Endothelial cell of umbilical vein (primary cell): ENCODE measurements around the gene TUT1. TPM values are rescaled to one million over a fixed set of nuclear protein-coding genes. Genes with fewer than 3 reads are reported as not detected.

Source experiments
- BruUV-seq: library from RNA; stranded (reverse); fragments of 400-500 nt; replicated peaks from 2 replicates; lab custom pipeline; 2021; lab: Mats Ljungman, UMichigan
- CTCF ChIA-PET: fragments of 300-600, 350-600 bp; sonication (Branson Sonifier 250); formaldehyde crosslinking; loops from one replicate; lab custom pipeline; 2021; ENCODE audit warnings: antibody characterized with exemption, inconsistent platforms; lab: Charles Lee
- POLR2A ChIA-PET: fragments of 300-600, 350-600 bp; sonication (Branson Sonifier 250); formaldehyde crosslinking; loops from one replicate; lab custom pipeline; 2021; ENCODE audit warnings: antibody characterized with exemption, inconsistent platforms; lab: Charles Lee
- DNase-seq: peaks from one replicate; pipeline ENCODE4 v3.0.0-alpha.2; 2011; ENCODE audit warnings: low read depth, low spot score
- FAIRE-seq: peaks from 2 replicates; lab custom pipeline; 2011; peaks lifted over from hg19 to GRCh38; lab: Jason Lieb, UNC
- H2AFZ ChIP-seq: 2 replicates; pipeline ENCODE4 v1.6.0; 2012; ENCODE audit warnings: low read depth, low read length, control low read depth, inconsistent platforms
- H3K27ac ChIP-seq: 2 replicates; pipeline ENCODE4 v1.5.1; 2011; ENCODE audit warnings: low read depth, mild to moderate bottlenecking, control low read depth, low read length, moderate library complexity; ENCODE audit not compliant: insufficient read depth
- H3K27me3 ChIP-seq, 2 experiments: 2 replicates each; pipeline versions ENCODE4 v1.6.0 to v1.6.1; 2011; ENCODE audit warnings: low read length in 2 of 2, mixed read lengths in 1 of 2; ENCODE audit not compliant: control insufficient read depth in 2 of 2, insufficient read depth in 2 of 2
- H3K36me3 ChIP-seq, 2 experiments: 2 replicates in 1 of 2; 3 replicates in 1 of 2; pipeline ENCODE4 v1.5.1; 2011; ENCODE audit warnings: low read length in 2 of 2, mild to moderate bottlenecking in 1 of 2, moderate library complexity in 1 of 2; ENCODE audit not compliant: control insufficient read depth in 2 of 2, insufficient read depth in 2 of 2; ENCODE audit errors: extremely low read depth in 1 of 2
- H3K4me1 ChIP-seq: 3 replicates; pipeline ENCODE4 v1.5.1; 2011; ENCODE audit warnings: mild to moderate bottlenecking, low read length; ENCODE audit not compliant: control insufficient read depth, insufficient read depth; ENCODE audit errors: extremely low read depth
- H3K4me2 ChIP-seq: 2 replicates; pipeline ENCODE4 v1.6.1; 2011; ENCODE audit warnings: low read length, control low read depth, mixed read lengths; ENCODE audit not compliant: insufficient read depth
- H3K4me3 ChIP-seq, 3 experiments: fragments of 200-600 bp in 1 of 3; sonication (generic), shearing (Covaris generic) in 1 of 3; replicated peaks in 1 of 3; 2 replicates each; pipeline ENCODE4 v1.5.1; 2011 to 2016; ENCODE audit warnings: control low read depth in 3 of 3, low read length in 3 of 3, mild to moderate bottlenecking in 2 of 3, inconsistent platforms in 1 of 3, low read depth in 1 of 3, moderate library complexity in 1 of 3; ENCODE audit not compliant: insufficient read depth in 1 of 3
- H3K79me2 ChIP-seq: 2 replicates; pipeline ENCODE4 v1.6.0; 2012; ENCODE audit warnings: low read length, inconsistent platforms; ENCODE audit not compliant: control insufficient read depth, insufficient read depth
- H3K9ac ChIP-seq: replicated peaks from 2 replicates; pipeline ENCODE3; 2011; ENCODE audit warnings: low read length, control low read depth; ENCODE audit not compliant: insufficient read depth; ENCODE audit errors: extremely low read depth
- H3K9me1 ChIP-seq: replicated peaks from 3 replicates; pipeline ENCODE4 v1.6.0; 2011; ENCODE audit warnings: mild to moderate bottlenecking, low read length; ENCODE audit not compliant: control insufficient read depth, insufficient read depth; ENCODE audit errors: extremely low read depth
- H3K9me3 ChIP-seq: replicated peaks from 2 replicates; pipeline ENCODE4 v1.5.1; 2012; ENCODE audit warnings: low read length, inconsistent platforms; ENCODE audit not compliant: control insufficient read depth, insufficient read depth
- H4K20me1 ChIP-seq: replicated peaks from 2 replicates; pipeline ENCODE3; 2011; ENCODE audit warnings: mild to moderate bottlenecking, low read length; ENCODE audit not compliant: control insufficient read depth, insufficient read depth; ENCODE audit errors: extremely low read depth
- CTCF ChIP-seq, 2 donors: IDR thresholded peaks; 1 replicate in 1 of 2; 2 replicates in 1 of 2; pipeline ENCODE4 v1.5.1; 2011; ENCODE audit warnings: low read length in 2 of 2, mild to moderate bottlenecking in 2 of 2, moderate library complexity in 2 of 2, control low read depth in 1 of 2, inconsistent platforms in 1 of 2, low read depth in 1 of 2; ENCODE audit not compliant: insufficient read depth in 1 of 2; ENCODE audit errors: extremely low read depth in 1 of 2
- EZH2 ChIP-seq: IDR thresholded peaks from 2 replicates; pipeline ENCODE4 v1.6.1; 2012; ENCODE audit warnings: borderline replicate concordance, low read depth, mild to moderate bottlenecking, moderate library complexity, low read length, inconsistent platforms; ENCODE audit not compliant: severe bottlenecking
- FOS ChIP-seq: IDR thresholded peaks from 2 replicates; pipeline ENCODE4 v1.6.1; 2011; ENCODE audit warnings: mild to moderate bottlenecking, low read length, moderate library complexity, borderline replicate concordance; ENCODE audit not compliant: insufficient read depth
- GATA2 ChIP-seq: IDR thresholded peaks from 2 replicates; pipeline ENCODE4 v1.7.0; 2011; ENCODE audit warnings: low read depth, mild to moderate bottlenecking, moderate library complexity, mixed read lengths, low read length; ENCODE audit not compliant: insufficient read length, insufficient read depth
- JUN ChIP-seq: IDR thresholded peaks from 2 replicates; pipeline ENCODE4 v1.6.1; 2011; ENCODE audit warnings: borderline replicate concordance, low read depth; ENCODE audit not compliant: insufficient read length, insufficient read depth
- MYC ChIP-seq: IDR thresholded peaks from one replicate; pipeline ENCODE4 v1.6.1; 2011; ENCODE audit warnings: mild to moderate bottlenecking, low read depth, low read length
- POLR2A ChIP-seq: IDR thresholded peaks from 2 replicates; pipeline ENCODE4 v1.6.1; 2012; ENCODE audit warnings: low read depth, mild to moderate bottlenecking, control low read depth, low read length
- POLR2AphosphoS5 ChIP-seq: IDR thresholded peaks from 2 replicates; pipeline ENCODE4 v1.6.1; 2012; ENCODE audit warnings: low read depth, mild to moderate bottlenecking, control low read depth, low read length, moderate library complexity; ENCODE audit not compliant: insufficient read depth
- dilution Hi-C: fragments of 300-500 bp; cut with MboI; formaldehyde crosslinking; loops from one replicate; pipeline ENCODE4 v1.15.0; 2019; ENCODE audit warnings: low sequenced_read_pairs; ENCODE audit not compliant: extremely low pct_ligation_motif_present
- intact Hi-C: fragments of 100-400 bp; cut with micrococcal nuclease; formaldehyde crosslinking; loops from one replicate; pipeline ENCODE4 v1.10.0; 2022
- polyA plus RNA-seq, 4 experiments: library from polyadenylated mRNA; depleted of rRNA in 3 of 4; stranded (reverse) in 3 of 4; unstranded in 1 of 4; fragments of >200 nt; gene quantifications; 2 replicates each; pipeline versions ENCODE4 v1.2.1 to v1.2.3, GENCODE V29; 2011 to 2012; ENCODE audit warnings: missing spikeins in 1 of 4
- total RNA-seq: library from RNA; stranded (reverse); gene quantifications from 2 replicates; pipeline ENCODE4 v1.2.3, GENCODE V29; 2021
- TF ChIP-seq, protein P1 (sequence below): IDR thresholded peaks from 2 replicates; pipeline ENCODE4 v1.6.1; 2011; ENCODE audit not compliant: insufficient read depth, insufficient read length

The TUT1 gene
- total and polyA plus RNA-seq, 2 donors (not counting 3 experiments of a cell fraction or from before 2014, with no cell fraction given), result 12.7 to 16.9 TPM

DNA sequence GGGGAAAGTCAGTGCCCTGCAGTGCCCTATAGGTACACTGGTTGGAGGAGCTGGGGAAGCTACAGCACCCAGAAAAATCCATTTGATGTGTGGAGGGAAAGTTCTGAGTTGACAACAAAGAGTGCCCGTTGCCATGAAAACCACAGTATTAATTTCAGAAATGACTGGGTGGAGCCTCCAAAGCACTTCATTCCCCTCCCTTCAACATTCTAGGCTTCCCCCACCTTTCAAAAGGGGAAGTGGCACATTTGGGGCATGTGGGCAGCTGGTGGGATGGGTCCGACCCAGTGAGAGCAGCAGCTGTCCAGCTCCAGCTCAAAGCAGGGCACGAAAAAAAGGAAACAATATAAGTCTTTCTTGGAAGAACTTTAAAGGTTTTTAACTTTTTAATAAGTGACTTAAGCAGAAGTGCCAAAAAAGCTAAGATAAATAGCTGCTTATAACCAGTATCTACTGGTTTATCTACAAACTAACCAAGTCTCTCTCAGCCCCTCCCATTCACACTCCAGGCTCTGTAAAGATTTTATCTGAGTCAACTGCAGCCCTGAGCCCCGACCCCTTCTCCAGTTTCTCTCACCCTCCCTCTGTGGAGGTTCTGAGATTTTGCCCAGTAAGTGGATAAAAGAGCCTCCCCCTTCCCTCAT, 35.7 kb downstream of the TUT1 start:
- peak overlapping the region; percentile 56 for H3K27ac ChIP-seq
- H3K4me3 ChIP-seq, result peak overlapping the region in 1 of 3 experiments; percentile 6
- ChIA-PET CTCF (interaction anchor here (0.9 to 15.7 kb wide), 4 partner anchors 12 to 161 kb away, joined by 3 to 376 read pairs (median 32); partner anchors contain the start of gene AHNAK), POLR2A (interaction anchor here (0.6 to 3.8 kb wide), 5 partner anchors 8 to 286 kb away, joined by 3 to 13 read pairs (median 4); partner anchors contain the start of genes AHNAK and EEF1G)
- TF ChIP-seq GATA2, result peak; percentile 68
- TF ChIP-seq POLR2A, result peak; percentile 16
- TF ChIP-seq POLR2AphosphoS5, result no peak
- peak overlapping the region; percentile 36 for H3K9ac ChIP-seq
- FAIRE-seq, result no peak
- H3K79me2 ChIP-seq, result peaks cover 16% of the 10 kb centered on the region
- peaks cover 15% of the 10 kb centered on the region in 2 experiments for H3K36me3 ChIP-seq
- no peaks in the 10 kb centered on the region for H3K9me3 ChIP-seq
- dilution Hi-C loops (no loop called here), intact Hi-C loops (loop anchor here (1.0 kb wide), 1 partner anchor 9 kb away; the partner anchor contains the start of gene AHNAK)
- no peaks in the 10 kb centered on the region for H3K9me1 ChIP-seq
- no peak overlapping the region for H2AFZ ChIP-seq
- no peak for DNase-seq
- H3K4me1 ChIP-seq, result peaks cover 70% of the 10 kb centered on the region
- H3K4me2 ChIP-seq, result peak overlapping the region; percentile 39
- BruUV-seq, result no TSS peak
- no peaks in the 10 kb centered on the region for H3K27me3 ChIP-seq
- H4K20me1 ChIP-seq, result no peaks in the 10 kb centered on the region

DNA sequence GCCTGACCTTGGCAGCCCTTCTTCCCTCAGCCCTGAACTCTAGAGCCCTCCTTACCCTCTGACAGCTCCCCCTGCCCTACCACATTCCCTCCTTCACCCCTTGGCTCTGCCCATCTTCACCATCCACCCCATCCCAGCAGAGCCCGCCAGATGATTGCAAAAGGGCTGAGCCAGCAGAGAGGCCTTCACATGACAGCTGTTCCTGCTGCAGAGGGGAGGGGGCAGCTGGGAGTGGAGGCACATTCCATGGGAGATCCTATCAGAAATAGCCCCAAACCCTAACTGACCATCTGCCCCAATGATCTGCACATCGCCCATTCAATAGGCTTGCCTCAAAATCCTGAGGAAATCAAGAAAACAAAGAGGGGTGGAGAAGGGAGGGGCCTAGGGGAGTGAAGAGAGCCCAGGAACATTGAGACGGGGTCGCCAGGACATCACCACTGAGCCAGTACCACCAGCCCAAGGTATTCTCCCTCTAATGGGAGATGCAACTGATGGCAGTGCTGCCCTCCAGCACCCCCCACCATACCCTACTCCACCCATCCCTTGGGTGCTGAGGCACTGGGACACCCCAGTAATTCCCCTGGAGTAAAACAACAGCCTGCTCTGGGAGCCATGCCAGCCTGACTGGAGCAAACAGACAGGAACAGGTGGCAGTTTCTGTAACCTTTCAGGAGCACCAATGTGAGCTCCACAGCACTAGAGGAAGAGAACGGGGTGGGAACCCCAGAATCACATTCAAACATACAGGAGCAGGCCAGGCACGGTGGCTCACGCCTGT, 36.7 kb downstream of the TUT1 start:
- H3K79me2 ChIP-seq, result peaks cover 10% of the 10 kb centered on the region
- dilution Hi-C loops, result no loop called here
- POLR2A ChIA-PET, result interaction anchor here (1.3 to 2.3 kb wide), 4 partner anchors 19 to 287 kb away, joined by 4 to 10 read pairs (median 6); partner anchors contain the start of genes C11orf98, CSKMT and EEF1G
- no TSS peak for BruUV-seq
- peaks cover 63% of the 10 kb centered on the region for H3K4me1 ChIP-seq
- H3K36me3 ChIP-seq, result peaks cover 8 to 10% of the 10 kb centered on the region in 2 experiments
- no peaks in the 10 kb centered on the region for H3K9me1 ChIP-seq
- H3K4me3 ChIP-seq, result no peak overlapping the region
- FAIRE-seq (no peak), DNase-seq (no peak)
- peak overlapping the region; percentile 91 for H3K27ac ChIP-seq
- H3K9ac ChIP-seq, result peak overlapping the region; percentile 36
- H4K20me1 ChIP-seq, result no peaks in the 10 kb centered on the region
- intact Hi-C loops, result loop anchor here (5.0 kb wide), 1 partner anchor 288 kb away; no protein-coding TSS in a partner anchor
- CTCF ChIA-PET, result interaction anchor here (0.6 to 15.7 kb wide), 7 partner anchors 11 to 160 kb away, joined by 3 to 376 read pairs (median 9); partner anchors contain the start of genes AHNAK and TUT1
- TF ChIP-seq MYC (no peak), JUN (no peak), POLR2A (no peak), EZH2 (no peak), GATA2 (no peak), FOS (no peak), CTCF (IDR thresholded peaks at IDR 0.05; ENCODE audit: extremely low read depth in 1 of 2, insufficient read depth in 1 of 2, low read depth in 1 of 2, low read length in 2 of 2) (no peak), POLR2AphosphoS5 (no peak)
- TF ChIP-seq, protein P1, sequence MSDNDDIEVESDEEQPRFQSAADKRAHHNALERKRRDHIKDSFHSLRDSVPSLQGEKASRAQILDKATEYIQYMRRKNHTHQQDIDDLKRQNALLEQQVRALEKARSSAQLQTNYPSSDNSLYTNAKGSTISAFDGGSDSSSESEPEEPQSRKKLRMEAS, result no peak
- H2AFZ ChIP-seq, result no peak overlapping the region
- no peaks in the 10 kb centered on the region for H3K27me3 ChIP-seq
- H3K9me3 ChIP-seq, result no peaks in the 10 kb centered on the region
- peak overlapping the region; percentile 59 for H3K4me2 ChIP-seq
